ENCODE data around the gene MCTP1.

DNA sequence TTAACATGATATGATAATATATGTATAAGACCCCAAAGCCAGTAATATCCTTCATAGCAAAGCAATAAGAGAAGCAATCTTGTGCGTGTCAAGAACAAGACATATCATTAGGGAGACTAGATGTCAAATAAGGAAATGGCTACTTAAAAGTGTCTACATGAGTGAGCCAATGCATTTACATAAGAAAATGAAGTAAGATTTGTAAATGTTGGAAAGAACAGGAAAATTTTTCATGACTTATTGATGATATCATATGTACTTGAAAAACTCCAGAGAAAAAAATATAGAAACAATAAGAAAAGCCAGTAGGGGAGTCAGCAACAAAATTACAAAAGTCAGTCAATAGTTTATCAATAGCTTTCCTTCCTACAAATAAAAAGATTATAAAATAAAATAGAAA lies 13.8 kb upstream of the MCTP1 start:
- TF ChIP-seq, protein P1, sequence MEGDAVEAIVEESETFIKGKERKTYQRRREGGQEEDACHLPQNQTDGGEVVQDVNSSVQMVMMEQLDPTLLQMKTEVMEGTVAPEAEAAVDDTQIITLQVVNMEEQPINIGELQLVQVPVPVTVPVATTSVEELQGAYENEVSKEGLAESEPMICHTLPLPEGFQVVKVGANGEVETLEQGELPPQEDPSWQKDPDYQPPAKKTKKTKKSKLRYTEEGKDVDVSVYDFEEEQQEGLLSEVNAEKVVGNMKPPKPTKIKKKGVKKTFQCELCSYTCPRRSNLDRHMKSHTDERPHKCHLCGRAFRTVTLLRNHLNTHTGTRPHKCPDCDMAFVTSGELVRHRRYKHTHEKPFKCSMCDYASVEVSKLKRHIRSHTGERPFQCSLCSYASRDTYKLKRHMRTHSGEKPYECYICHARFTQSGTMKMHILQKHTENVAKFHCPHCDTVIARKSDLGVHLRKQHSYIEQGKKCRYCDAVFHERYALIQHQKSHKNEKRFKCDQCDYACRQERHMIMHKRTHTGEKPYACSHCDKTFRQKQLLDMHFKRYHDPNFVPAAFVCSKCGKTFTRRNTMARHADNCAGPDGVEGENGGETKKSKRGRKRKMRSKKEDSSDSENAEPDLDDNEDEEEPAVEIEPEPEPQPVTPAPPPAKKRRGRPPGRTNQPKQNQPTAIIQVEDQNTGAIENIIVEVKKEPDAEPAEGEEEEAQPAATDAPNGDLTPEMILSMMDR (IDR thresholded peaks at IDR 0.05) = no peak
- no peak for TF ChIP-seq POLR2AphosphoS5 (IDR thresholded peaks at IDR 0.05)

All from breast epithelium (tissue), 3 donors.